ENCODE results near the gene APOBEC2.

DNA sequence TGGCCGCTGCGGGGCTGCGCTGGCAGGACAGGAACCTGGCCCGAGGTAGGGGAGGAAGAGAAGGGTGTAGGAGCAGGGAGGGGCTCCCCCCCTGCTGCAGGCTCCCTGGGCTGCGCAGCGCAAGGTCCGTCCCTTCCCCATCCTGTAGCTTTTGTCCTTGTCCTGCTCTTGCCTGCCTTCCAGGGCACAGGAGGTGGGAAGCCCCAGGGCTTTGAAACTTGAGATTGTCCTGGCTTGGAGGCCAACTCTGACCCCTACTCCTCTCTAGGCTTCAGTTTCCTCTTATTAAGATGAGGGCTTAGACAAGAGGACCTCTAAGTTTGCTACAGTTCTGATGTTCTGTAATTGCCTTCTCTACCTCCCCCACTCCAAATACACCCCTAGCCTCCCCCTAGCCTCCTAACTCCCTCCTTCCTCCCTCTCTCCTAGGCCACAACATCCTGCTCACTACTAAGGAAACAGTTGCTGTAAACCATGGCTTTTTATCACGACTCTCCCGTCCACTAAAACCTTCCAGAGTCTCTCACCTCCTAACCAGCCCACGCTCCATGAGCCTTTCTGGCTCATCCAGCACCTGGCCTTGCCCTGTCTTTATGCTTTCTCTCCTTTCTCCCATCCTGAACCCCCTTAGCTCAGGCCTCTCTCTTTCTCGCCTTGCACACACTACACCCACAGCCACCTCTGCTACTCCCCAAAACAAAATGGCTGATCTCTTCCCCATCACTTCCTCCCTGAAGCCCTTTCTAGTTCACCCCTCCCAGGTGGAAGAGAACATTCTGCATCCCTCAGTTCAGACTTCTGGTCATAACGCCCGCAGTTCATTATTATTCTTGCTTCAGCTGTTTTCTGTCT, 24.2 kb upstream of the APOBEC2 start:
- TF ChIP-seq CTCF (conservative IDR thresholded peaks at IDR 0.05; ENCODE audit: low read depth, low read length) (no peak), POLR2A (IDR thresholded peaks at IDR 0.05; ENCODE audit: low read depth, low read length) (no peak), CHD1 (IDR thresholded peaks at IDR 0.05; ENCODE audit: low read depth, low read length) (no peak), RAD21 (IDR thresholded peaks at IDR 0.05; ENCODE audit: low read length) (no peak), ELK1 (IDR thresholded peaks at IDR 0.05; ENCODE audit: borderline replicate concordance, low read depth, low read length) (no peak), MAZ (IDR thresholded peaks at IDR 0.05; ENCODE audit: borderline replicate concordance, low read depth, low read length) (no peak), MXI1 (IDR thresholded peaks at IDR 0.05; ENCODE audit: borderline replicate concordance, low read depth, low read length) (no peak), BHLHE40 (IDR thresholded peaks at IDR 0.05; ENCODE audit: low read depth, low read length) (no peak), RFX5 (IDR thresholded peaks at IDR 0.05; ENCODE audit: low read depth, low read length) (no peak), USF2 (IDR thresholded peaks at IDR 0.05; ENCODE audit: low read depth, low read length) (no peak), CEBPB (IDR thresholded peaks at IDR 0.05; ENCODE audit: low read depth, low read length) (no peak)
